ENCODE data around the gene HOXD4. TPM values are rescaled to one million over a fixed set of nuclear protein-coding genes. Genes with fewer than 3 reads are reported as not detected.

HOXD4 gene
- total and polyA plus RNA-seq, 9 donors, result 6.2 to 16.5 (median 11.6) TPM

GRCh38 chr2:176103742-176104315 is 47.5 kb upstream of the HOXD4 start:
- Histone ChIP-seq H3K4me1 (ENCODE audit: insufficient read depth) (peaks cover 5% of the 10 kb centered on the region), H3K27ac (no peak overlapping the region)
- DNase-seq, result no peak

DNA sequence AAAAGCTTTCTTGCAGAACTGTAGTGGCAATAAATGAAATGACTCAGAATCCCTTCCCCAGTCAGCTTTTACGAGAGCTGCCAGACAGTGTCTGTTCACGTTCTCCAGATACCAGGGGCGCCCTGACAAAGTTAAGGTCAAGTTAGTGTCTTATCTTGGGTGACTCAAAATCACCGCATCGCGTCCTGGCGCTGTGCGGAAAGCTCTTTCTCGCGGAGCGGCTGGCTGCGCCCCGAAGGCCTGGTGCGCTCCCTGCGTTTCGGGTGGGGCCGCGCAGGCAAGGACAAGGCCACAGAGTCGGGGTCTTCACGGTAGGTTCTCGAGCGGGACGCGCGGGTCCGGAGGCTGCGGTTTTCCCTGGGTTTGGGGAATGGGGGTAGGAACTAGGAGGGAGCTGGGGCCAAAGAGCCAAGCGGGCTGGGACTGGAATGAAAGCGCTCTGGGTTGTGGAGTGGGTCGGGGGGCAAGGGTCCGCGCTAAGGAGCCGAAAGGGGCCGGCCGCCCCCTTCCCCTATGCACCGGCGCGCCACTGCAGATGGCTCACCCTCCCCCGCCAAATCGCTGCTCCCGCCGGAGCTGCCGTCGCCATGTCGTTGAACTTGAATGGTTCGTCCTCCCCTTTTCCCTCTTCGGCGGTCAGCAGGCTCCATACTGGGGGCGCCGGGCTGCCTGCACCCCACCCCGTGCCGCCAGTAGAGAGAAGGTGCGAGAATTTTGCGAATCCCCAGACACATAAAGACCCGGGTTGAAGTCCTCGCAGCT is 46.9 kb upstream of the HOXD4 start:
- Histone ChIP-seq H3K27me3 (peaks cover 6% of the 10 kb centered on the region), H3K4me3 (peak overlapping the region; percentile 32), H3K9me3 (peaks cover 0 to 3% of the 10 kb centered on the region in 2 donors), H3K36me3 (no peaks in the 10 kb centered on the region), H3K27ac (no peak overlapping the region), H3K4me1 (ENCODE audit: insufficient read depth) (peaks cover 5% of the 10 kb centered on the region)
- DNase-seq, result peak in 1 of 5 donors; percentile 15
- TF ChIP-seq, protein P1, sequence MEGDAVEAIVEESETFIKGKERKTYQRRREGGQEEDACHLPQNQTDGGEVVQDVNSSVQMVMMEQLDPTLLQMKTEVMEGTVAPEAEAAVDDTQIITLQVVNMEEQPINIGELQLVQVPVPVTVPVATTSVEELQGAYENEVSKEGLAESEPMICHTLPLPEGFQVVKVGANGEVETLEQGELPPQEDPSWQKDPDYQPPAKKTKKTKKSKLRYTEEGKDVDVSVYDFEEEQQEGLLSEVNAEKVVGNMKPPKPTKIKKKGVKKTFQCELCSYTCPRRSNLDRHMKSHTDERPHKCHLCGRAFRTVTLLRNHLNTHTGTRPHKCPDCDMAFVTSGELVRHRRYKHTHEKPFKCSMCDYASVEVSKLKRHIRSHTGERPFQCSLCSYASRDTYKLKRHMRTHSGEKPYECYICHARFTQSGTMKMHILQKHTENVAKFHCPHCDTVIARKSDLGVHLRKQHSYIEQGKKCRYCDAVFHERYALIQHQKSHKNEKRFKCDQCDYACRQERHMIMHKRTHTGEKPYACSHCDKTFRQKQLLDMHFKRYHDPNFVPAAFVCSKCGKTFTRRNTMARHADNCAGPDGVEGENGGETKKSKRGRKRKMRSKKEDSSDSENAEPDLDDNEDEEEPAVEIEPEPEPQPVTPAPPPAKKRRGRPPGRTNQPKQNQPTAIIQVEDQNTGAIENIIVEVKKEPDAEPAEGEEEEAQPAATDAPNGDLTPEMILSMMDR (IDR thresholded peaks at IDR 0.05), result no peak
- no peak for TF ChIP-seq POLR2A (IDR thresholded peaks at IDR 0.05)
- TF ChIP-seq EP300 (IDR thresholded peaks at IDR 0.05), result no peak
- intact Hi-C loops (cut with DNase I), result loop anchor here in 2 of 4 donors (5.0 to 10.0 kb wide), 2 partner anchors 417 to 1770 kb away; partner anchors contain the start of gene SP9 (in 1 of the 2)
- WGBS, 3 donors, result 6 to 14% (median 6%) methylated on average over 46 to 56 of the region's 56 CpGs

More at GRCh38 chr2:176103742-176104315, 47.5 kb upstream of the HOXD4 start:
- intact Hi-C loops (cut with DNase I), result loop anchor here in 2 of 4 donors (5.0 to 10.0 kb wide), 2 partner anchors 417 to 1769 kb away; partner anchors contain the start of gene SP9 (in 1 of the 2)
- Histone ChIP-seq H3K36me3 (no peaks in the 10 kb centered on the region), H3K4me3 (peak overlapping the region; percentile 32), H3K9me3 (peaks cover 0 to 3% of the 10 kb centered on the region in 2 donors), H3K27me3 (peaks cover 6% of the 10 kb centered on the region)
- WGBS, 3 donors, result 11 to 19% (median 12%) methylated on average over 17 of the region's 17 CpGs
- no peak for TF ChIP-seq EP300 (IDR thresholded peaks at IDR 0.05)
- TF ChIP-seq POLR2A (IDR thresholded peaks at IDR 0.05), result no peak
- TF ChIP-seq, protein P1 (IDR thresholded peaks at IDR 0.05), result no peak

GRCh38 chr2:176105078-176105729 is 46.1 kb upstream of the HOXD4 start:
- H3K36me3 ChIP-seq, result no peaks in the 10 kb centered on the region
- H3K27ac ChIP-seq, result no peak overlapping the region
- H3K9me3 ChIP-seq, result no peaks in the 10 kb centered on the region
- TF ChIP-seq EP300 (IDR thresholded peaks at IDR 0.05), result no peak
- TF ChIP-seq, protein P1 (IDR thresholded peaks at IDR 0.05), result no peak
- TF ChIP-seq POLR2A (IDR thresholded peaks at IDR 0.05), result no peak
- H3K27me3 ChIP-seq, result no peaks in the 10 kb centered on the region
- 18 to 55% (median 25%) methylated on average over 25 of the region's 25 CpGs for WGBS, 3 donors
- intact Hi-C loops (cut with DNase I), result loop anchor here in 1 of 4 donors (10.0 kb wide), 1 partner anchor 1770 kb away; the partner anchor contains the start of gene SP9
- peak in 1 of 5 donors; percentile 9 for DNase-seq
- peaks cover 5% of the 10 kb centered on the region for H3K4me1 ChIP-seq (ENCODE audit: insufficient read depth)
- H3K4me3 ChIP-seq, result peak overlapping the region; percentile 32
